GM12872 (cell line): ENCODE results near the gene RASA4B.

Experiments used
- CTCF ChIP-seq: IDR thresholded peaks from 3 replicates; pipeline ENCODE4 v1.5.1; 2011; ENCODE audit warnings: low read depth, mild to moderate bottlenecking, low read length, moderate library complexity; ENCODE audit not compliant: insufficient read depth

RASA4B gene

GRCh38 chr7:102433219-102434038, 84.1 kb downstream of the RASA4B start, which contains the start of gene ORAI2:
TSS of gene ORAI2 (plus strand) at chr7:102433575. CDS start at chr7:102438957, 5,382 bp downstream.
- no peak for TF ChIP-seq CTCF
